H9 (cell line): ENCODE results near the gene FETUB. TPM values are rescaled to one million over a fixed set of nuclear protein-coding genes. Genes with fewer than 3 reads are reported as not detected.
A peak's percentile ranks its signal among the peaks of the same experiment; 100 is the strongest.

Experiments used
- DNase-seq: peaks from one replicate; pipeline ENCODE4 v3.0.0-alpha.2; 2017
- H2AFZ ChIP-seq: one replicate; pipeline ENCODE4 v1.6.1; 2013; ENCODE audit warnings: mild to moderate bottlenecking, low read length, control low read depth, moderate library complexity
- H2AK5ac ChIP-seq: 2 replicates; pipeline ENCODE4 v1.6.1; 2013; ENCODE audit warnings: low read length, control low read depth, mixed read lengths; ENCODE audit not compliant: insufficient read length
- H2BK120ac ChIP-seq: one replicate; pipeline ENCODE4 v1.6.1; 2013; ENCODE audit warnings: low read depth, mild to moderate bottlenecking, low read length, control low read depth, inconsistent platforms; ENCODE audit not compliant: poor library complexity, severe bottlenecking
- H2BK12ac ChIP-seq: 2 replicates; pipeline ENCODE4 v1.6.1; 2013; ENCODE audit warnings: low read length, control low read depth, mixed read lengths, low read depth; ENCODE audit not compliant: insufficient read length
- H2BK15ac ChIP-seq: 2 replicates; pipeline ENCODE4 v1.6.1; 2013; ENCODE audit warnings: low read depth, low read length, control low read depth
- H2BK20ac ChIP-seq: one replicate; pipeline ENCODE4 v1.6.1; 2013; ENCODE audit warnings: low read depth, mild to moderate bottlenecking, low read length, control low read depth, inconsistent platforms; ENCODE audit not compliant: poor library complexity, severe bottlenecking
- H2BK5ac ChIP-seq: 2 replicates; pipeline ENCODE4 v1.6.1; 2013; ENCODE audit warnings: low read length, control low read depth, mixed read lengths; ENCODE audit not compliant: insufficient read length
- H3K14ac ChIP-seq: 2 replicates; pipeline ENCODE4 v1.6.1; 2013; ENCODE audit warnings: low read length, control low read depth; ENCODE audit not compliant: insufficient read depth
- H3K18ac ChIP-seq: 2 replicates; pipeline ENCODE4 v1.6.1; 2013; ENCODE audit warnings: low read depth, mild to moderate bottlenecking, mixed read lengths, low read length, control low read depth; ENCODE audit not compliant: insufficient read length
- H3K23ac ChIP-seq: 2 replicates; pipeline ENCODE4 v1.6.1; 2013; ENCODE audit warnings: low read length, control low read depth, mixed read lengths, low read depth; ENCODE audit not compliant: insufficient read length
- H3K23me2 ChIP-seq: 2 replicates; pipeline ENCODE4 v1.6.1; 2013; ENCODE audit warnings: low read depth, mild to moderate bottlenecking, mixed read lengths, low read length, control low read depth; ENCODE audit not compliant: insufficient read length, poor library complexity, severe bottlenecking
- H3K27ac ChIP-seq: 2 replicates; pipeline ENCODE4 v1.5.1; 2013; ENCODE audit warnings: low read length, control low read depth, mixed read lengths, low read depth; ENCODE audit not compliant: insufficient read length
- H3K27me3 ChIP-seq: 2 replicates; pipeline ENCODE4 v1.6.1; 2013; ENCODE audit warnings: low read length, control low read depth, inconsistent platforms; ENCODE audit not compliant: insufficient read depth
- H3K4ac ChIP-seq: 2 replicates; pipeline ENCODE4 v1.6.1; 2013; ENCODE audit warnings: low read depth, mild to moderate bottlenecking, control low read depth, inconsistent platforms, low read length, moderate library complexity
- H3K4me1 ChIP-seq: 2 replicates; pipeline ENCODE4 v1.6.1; 2013; ENCODE audit warnings: low read length, control low read depth, inconsistent platforms; ENCODE audit not compliant: insufficient read depth
- H3K4me2 ChIP-seq: 2 replicates; pipeline ENCODE4 v1.6.1; 2013; ENCODE audit warnings: low read length, control low read depth, mixed read lengths; ENCODE audit not compliant: insufficient read length, insufficient read depth
- H3K56ac ChIP-seq: 2 replicates; pipeline ENCODE4 v1.6.1; 2013; ENCODE audit warnings: low read depth, mild to moderate bottlenecking, mixed read lengths, low read length, control low read depth; ENCODE audit not compliant: insufficient read length
- H3K79me1 ChIP-seq: 2 replicates; pipeline ENCODE4 v1.6.1; 2013; ENCODE audit warnings: low read depth, mild to moderate bottlenecking, moderate library complexity, low read length, control low read depth, inconsistent platforms; ENCODE audit not compliant: insufficient read depth, poor library complexity, severe bottlenecking
- H3K79me2 ChIP-seq: 2 replicates; pipeline ENCODE4 v1.6.1; 2013; ENCODE audit warnings: low read length, control low read depth, inconsistent platforms; ENCODE audit not compliant: insufficient read depth
- H3K9ac ChIP-seq: 2 replicates; pipeline ENCODE4 v1.6.1; 2013; ENCODE audit warnings: low read length, control low read depth, mixed read lengths; ENCODE audit not compliant: insufficient read length; ENCODE audit errors: extremely low read depth
- H3K9me3 ChIP-seq: one replicate; pipeline ENCODE4 v1.6.1; 2013; ENCODE audit warnings: low read depth, low read length, inconsistent platforms; ENCODE audit not compliant: control insufficient read depth
- H3T11ph ChIP-seq: one replicate; pipeline ENCODE4 v1.6.1; 2013; ENCODE audit warnings: mild to moderate bottlenecking, low read length, control low read depth, inconsistent platforms
- H4K20me1 ChIP-seq: one replicate; pipeline ENCODE4 v1.6.1; 2013; ENCODE audit not compliant: control insufficient read depth, insufficient read length, insufficient read depth
- H4K5ac ChIP-seq: 2 replicates; pipeline ENCODE4 v1.6.1; 2013; ENCODE audit warnings: low read depth, mild to moderate bottlenecking, mixed read lengths, low read length, control low read depth; ENCODE audit not compliant: insufficient read length
- H4K8ac ChIP-seq: replicated peaks from 2 replicates; pipeline ENCODE4 v1.6.1; 2013; ENCODE audit warnings: low read length, control low read depth, mixed read lengths, low read depth; ENCODE audit not compliant: insufficient read length
- H4K91ac ChIP-seq: 2 replicates; pipeline ENCODE4 v1.6.1; 2013; ENCODE audit warnings: low read depth, mild to moderate bottlenecking, moderate library complexity, mixed read lengths, low read length, control low read depth; ENCODE audit not compliant: insufficient read length
- H3K27ac Mint-ChIP-seq, 3 experiments: 2 replicates in 2 of 3; 3 replicates in 1 of 3; pipeline ENCODE4 v1.8.0; 2020 to 2021; ENCODE audit warnings: mixed read lengths in 3 of 3, mild to moderate bottlenecking in 1 of 3, moderate library complexity in 1 of 3
- H3K27me3 Mint-ChIP-seq: 2 replicates; pipeline ENCODE4 v1.8.0; 2021; ENCODE audit warnings: low read depth, mild to moderate bottlenecking, moderate library complexity, mixed read lengths
- H3K36me3 Mint-ChIP-seq, 3 experiments: 2 replicates in 2 of 3; 3 replicates in 1 of 3; pipeline ENCODE4 v1.8.0; 2020 to 2021; ENCODE audit warnings: low read depth in 3 of 3, mixed read lengths in 3 of 3; ENCODE audit not compliant: insufficient read depth in 1 of 3
- H3K4me1 Mint-ChIP-seq, 2 experiments: 2 replicates each; pipeline ENCODE4 v1.8.0; 2020; ENCODE audit warnings: mixed read lengths in 2 of 2
- H3K4me3 Mint-ChIP-seq, 2 experiments: 2 replicates in 1 of 2; 3 replicates in 1 of 2; pipeline ENCODE4 v1.8.0; 2020 to 2021; ENCODE audit warnings: mild to moderate bottlenecking in 2 of 2, mixed read lengths in 2 of 2, moderate library complexity in 1 of 2
- H3K9me3 Mint-ChIP-seq, 2 experiments: 2 replicates in 1 of 2; 3 replicates in 1 of 2; pipeline ENCODE4 v1.8.0; 2020; ENCODE audit warnings: mild to moderate bottlenecking in 2 of 2, mixed read lengths in 2 of 2, moderate library complexity in 1 of 2
- WGBS: extraction: QIAGEN DNeasy Blood & Tissue Kit; methylation state at CpG from one replicate; pipeline ENCODE4 v1.1.7; 2013; ENCODE audit warnings: missing lambda C conversion rate, low lambda C conversion rate, mixed read lengths; ENCODE audit not compliant: insufficient read length; ENCODE audit errors: extremely low coverage; 5-methylcytosine and 5-hydroxymethylcytosine counted together
- total RNA-seq: library from RNA; stranded (reverse); gene quantifications from 2 replicates; pipeline ENCODE4 v1.2.1, GENCODE V29; 2021
- TF ChIP-seq, protein P1 (sequence below): fragments of 200-600 bp; sonication (generic); conservative IDR thresholded peaks from 3 replicates; pipeline ENCODE4 v1.8.0; 2021; ENCODE audit warnings: antibody characterized with exemption, mild to moderate bottlenecking

Gene FETUB
- total RNA-seq, 1 experiment from 2014 or later = not detected

DNA sequence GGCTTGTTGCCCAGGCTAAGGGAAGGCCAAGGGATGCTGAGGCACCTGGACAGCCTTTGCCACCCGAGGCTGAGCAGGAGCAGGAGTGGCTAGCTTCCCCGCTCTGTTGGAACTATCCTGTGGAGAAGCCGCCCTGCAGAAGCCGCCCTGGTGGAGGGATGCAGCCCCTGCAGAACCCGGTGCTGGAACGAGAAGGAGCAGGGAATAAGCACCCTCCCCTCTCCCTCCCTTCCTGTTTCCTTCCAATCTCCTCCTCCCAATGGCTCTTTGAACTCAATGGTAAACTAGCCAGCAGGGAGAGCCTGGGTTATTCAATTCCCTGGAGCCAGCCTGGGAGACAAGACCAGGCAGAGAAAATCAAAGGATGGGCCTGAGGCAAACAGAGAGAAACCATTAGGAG, 13.8 kb downstream of the FETUB start:
- H2AFZ ChIP-seq = no peak overlapping the region
- H3K18ac ChIP-seq = no peak overlapping the region
- no peaks in the 10 kb centered on the region for H3K9me3 ChIP-seq
- H4K91ac ChIP-seq = no peak overlapping the region
- no peak overlapping the region for H3K4me3 Mint-ChIP-seq
- H2BK5ac ChIP-seq = no peak overlapping the region
- peaks cover 15 to 16% of the 10 kb centered on the region in 2 experiments for H3K9me3 Mint-ChIP-seq
- H3K79me2 ChIP-seq = no peaks in the 10 kb centered on the region
- no peak overlapping the region for H3K4me2 ChIP-seq
- H3K14ac ChIP-seq = no peak overlapping the region
- no peak overlapping the region for H2BK12ac ChIP-seq
- no peaks in the 10 kb centered on the region for H3K79me1 ChIP-seq
- no peaks in the 10 kb centered on the region for H3K4me1 ChIP-seq
- H3K23ac ChIP-seq = no peak overlapping the region
- no CpG with 5 or more reads among the region's 6 CpGs for WGBS
- peaks cover 14 to 26% of the 10 kb centered on the region in 2 experiments for H3K4me1 Mint-ChIP-seq
- no peak overlapping the region for H4K8ac ChIP-seq
- no peak overlapping the region for H2BK120ac ChIP-seq
- H4K5ac ChIP-seq = no peak overlapping the region
- no peak overlapping the region for H3K4ac ChIP-seq
- peaks cover 10% of the 10 kb centered on the region for H3K27me3 Mint-ChIP-seq
- no peak overlapping the region for H3K56ac ChIP-seq
- H2AK5ac ChIP-seq = no peak overlapping the region
- no peaks in the 10 kb centered on the region for H3K23me2 ChIP-seq
- no peak overlapping the region for H3K9ac ChIP-seq
- no peak overlapping the region for H2BK15ac ChIP-seq
- no peaks in the 10 kb centered on the region for H3K27me3 ChIP-seq
- no peak overlapping the region for H3T11ph ChIP-seq
- H2BK20ac ChIP-seq = no peak overlapping the region
- TF ChIP-seq, protein P1, sequence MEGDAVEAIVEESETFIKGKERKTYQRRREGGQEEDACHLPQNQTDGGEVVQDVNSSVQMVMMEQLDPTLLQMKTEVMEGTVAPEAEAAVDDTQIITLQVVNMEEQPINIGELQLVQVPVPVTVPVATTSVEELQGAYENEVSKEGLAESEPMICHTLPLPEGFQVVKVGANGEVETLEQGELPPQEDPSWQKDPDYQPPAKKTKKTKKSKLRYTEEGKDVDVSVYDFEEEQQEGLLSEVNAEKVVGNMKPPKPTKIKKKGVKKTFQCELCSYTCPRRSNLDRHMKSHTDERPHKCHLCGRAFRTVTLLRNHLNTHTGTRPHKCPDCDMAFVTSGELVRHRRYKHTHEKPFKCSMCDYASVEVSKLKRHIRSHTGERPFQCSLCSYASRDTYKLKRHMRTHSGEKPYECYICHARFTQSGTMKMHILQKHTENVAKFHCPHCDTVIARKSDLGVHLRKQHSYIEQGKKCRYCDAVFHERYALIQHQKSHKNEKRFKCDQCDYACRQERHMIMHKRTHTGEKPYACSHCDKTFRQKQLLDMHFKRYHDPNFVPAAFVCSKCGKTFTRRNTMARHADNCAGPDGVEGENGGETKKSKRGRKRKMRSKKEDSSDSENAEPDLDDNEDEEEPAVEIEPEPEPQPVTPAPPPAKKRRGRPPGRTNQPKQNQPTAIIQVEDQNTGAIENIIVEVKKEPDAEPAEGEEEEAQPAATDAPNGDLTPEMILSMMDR = peak; percentile 56
- H3K36me3 Mint-ChIP-seq = peaks cover 11 to 17% (median 13%) of the 10 kb centered on the region in 3 experiments
- peak; percentile 86 for DNase-seq
- peak overlapping the region in 1 of 3 experiments; percentile 87; a peak in 2 of 7 replicates for H3K27ac Mint-ChIP-seq
- no peak overlapping the region for H3K27ac ChIP-seq
- H4K20me1 ChIP-seq = no peaks in the 10 kb centered on the region
